GM23248 (cell line): ENCODE data around the gene IGSF3.

Experiments used
- EZH2 ChIP-seq: fragments of 200-600 bp; sonication (generic); IDR thresholded peaks from 2 replicates; pipeline ENCODE4 v1.6.1; 2018; ENCODE audit warnings: antibody characterized with exemption, mild to moderate bottlenecking; ENCODE audit not compliant: insufficient read depth, poor library complexity, severe bottlenecking
- EZH2phosphoT487 ChIP-seq: fragments of 200-600 bp; sonication (generic); IDR thresholded peaks from 2 replicates; pipeline ENCODE4 v1.6.1; 2018; ENCODE audit warnings: antibody characterized with exemption, moderate library complexity, mild to moderate bottlenecking, low read depth; ENCODE audit not compliant: insufficient read depth

DNA sequence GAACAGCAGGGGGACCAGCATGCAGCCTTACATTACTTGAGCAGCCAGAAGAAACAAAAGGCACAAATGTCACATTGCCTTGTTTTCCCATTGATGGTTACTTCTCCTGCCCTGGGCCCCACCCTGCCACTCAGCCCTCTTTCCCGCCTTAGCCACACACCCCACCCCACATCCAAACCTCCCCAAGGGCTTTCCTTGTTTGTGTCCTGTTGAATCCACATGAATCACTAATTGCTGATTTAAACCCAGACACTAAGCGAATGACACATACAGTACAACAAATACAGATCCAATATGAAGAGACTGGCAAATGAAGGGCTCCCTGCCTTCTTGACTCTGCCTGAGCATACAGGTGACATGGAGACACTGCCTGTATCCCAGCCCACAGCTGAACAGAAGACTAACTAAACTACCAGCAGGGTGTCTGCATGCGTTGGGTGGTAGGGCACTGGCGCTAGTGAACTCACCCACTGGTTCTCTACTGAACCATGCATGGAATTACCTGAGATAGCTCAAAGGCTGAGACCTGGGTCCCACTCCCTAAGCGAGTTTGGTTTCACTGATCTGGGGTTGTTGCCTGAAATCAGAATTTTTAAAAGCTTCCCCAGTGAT, 3.1 kb downstream of the IGSF3 start:
- TF ChIP-seq EZH2 = no peak
- TF ChIP-seq EZH2phosphoT487 = no peak
